Fibroblast of skin of scalp (primary cell): ENCODE measurements around the gene HPS5. TPM values are rescaled to one million over a fixed set of nuclear protein-coding genes. Genes with fewer than 3 reads are reported as not detected.
A peak's percentile ranks its signal among the peaks of the same experiment; 100 is the strongest.
"Not testable (repeated sequence)": the region's sequence is repeated elsewhere in the genome, so short reads cannot be mapped to it uniquely, and the experiment has no call there.

ENCODE experiments used
- DNase-seq: peaks from one replicate; pipeline ENCODE4 v3.0.0-alpha.2; 2013
- polyA plus RNA-seq, 2 experiments: library from polyadenylated mRNA; unstranded; fragments of 120-200 nt; gene quantifications; one replicate each; pipeline ENCODE4 v1.2.1, GENCODE V29; 2013; ENCODE audit not compliant: insufficient read length in 2 of 2

The HPS5 gene
- 18.1 TPM for polyA plus RNA-seq (2013, experiment 1 of 2; ENCODE audit: insufficient read length)
- polyA plus RNA-seq (2013, experiment 2 of 2; ENCODE audit: insufficient read length), result 22.0 TPM

- DNase-seq, result peak; percentile 98
These were observed at the start of gene HPS5, which contains the start of gene GTF2H1 for GRCh38 chr11:18321969-18322711. Gene HPS5 (minus strand): TSS chr11:18322140. CDS start chr11:18317858, 4,282 bp downstream. Gene GTF2H1 (plus strand): TSS chr11:18322567. CDS start chr11:18333075, 10,508 bp downstream.

- DNase-seq, result no peak
These were observed 49.3 kb upstream of the HPS5 start for GRCh38 chr11:18371279-18371678.

GRCh38 chr11:18369398-18369797 is 47.5 kb upstream of the HPS5 start:
- DNase-seq, result no peak

GRCh38 chr11:18368221-18368620 is 46.3 kb upstream of the HPS5 start:
- DNase-seq, result peak; percentile 24

GRCh38 chr11:18367431-18367830 is 45.5 kb upstream of the HPS5 start:
- peak; percentile 21 for DNase-seq

- no peak for DNase-seq
These were observed 44.3 kb upstream of the HPS5 start for GRCh38 chr11:18366286-18366685.

GRCh38 chr11:18365741-18366140 is 43.8 kb upstream of the HPS5 start:
- no peak for DNase-seq

- no peak for DNase-seq
These were observed 42.6 kb upstream of the HPS5 start for GRCh38 chr11:18364495-18365073.

- no peak for DNase-seq
These were observed 39.2 kb upstream of the HPS5 start for GRCh38 chr11:18361154-18361553.

GRCh38 chr11:18358646-18359045 is 36.7 kb upstream of the HPS5 start:
- no peak for DNase-seq

GRCh38 chr11:18352581-18352980 is 30.6 kb upstream of the HPS5 start:
- DNase-seq, result peak; percentile 22

GRCh38 chr11:18347471-18348125 is 25.7 kb upstream of the HPS5 start:
- peak; percentile 78 for DNase-seq

- no peak for DNase-seq
These were observed 11.0 kb upstream of the HPS5 start for GRCh38 chr11:18332891-18333290.

- DNase-seq, result no peak
These were observed 10.4 kb upstream of the HPS5 start for GRCh38 chr11:18332302-18332701.

- DNase-seq, result no peak
These were observed 9.0 kb upstream of the HPS5 start for GRCh38 chr11:18330921-18331320.

GRCh38 chr11:18329196-18329870 is 7.4 kb upstream of the HPS5 start:
- DNase-seq, result no peak

- DNase-seq, result no peak
These were observed 2.4 kb upstream of the HPS5 start for GRCh38 chr11:18324381-18324780.

- not testable (repeated sequence) for DNase-seq
These were observed 1.9 kb upstream of the HPS5 start for GRCh38 chr11:18323881-18324280.

- DNase-seq, result no peak
These were observed 1.1 kb upstream of the HPS5 start for GRCh38 chr11:18322818-18323570.

GRCh38 chr11:18321578-18321968 is 367 bp downstream of the HPS5 start:
- DNase-seq, result no peak

- no peak for DNase-seq
These were observed 1.3 kb downstream of the HPS5 start for GRCh38 chr11:18320617-18321016.

- DNase-seq, result no peak
These were observed 2.0 kb downstream of the HPS5 start for GRCh38 chr11:18319914-18320313.
